Right hindlimb (tissue), 1 donor: ENCODE data around the gene DCAF8L2.
"Not testable (repeated sequence)": the region's sequence is repeated elsewhere in the genome, so short reads cannot be mapped to it uniquely, and the experiment has no call there.

ENCODE experiments used
- DNase-seq: peaks from one replicate; pipeline ENCODE4 v3.0.0-alpha.2; 2018

DCAF8L2 gene

GRCh38 chrX:27590044-27590443 lies at the start of gene DCAF8L2:
Gene DCAF8L2 (plus strand): TSS chrX:27590344. CDS start chrX:27746896, 156,552 bp downstream.
- DNase-seq, result no peak

- not testable (repeated sequence) for DNase-seq
Observed at GRCh38 chrX:27541161-27541560, 49.0 kb upstream of the DCAF8L2 start.

GRCh38 chrX:27548624-27549023 lies 41.5 kb upstream of the DCAF8L2 start:
- no peak for DNase-seq

GRCh38 chrX:27549688-27550087 lies 40.5 kb upstream of the DCAF8L2 start:
- no peak for DNase-seq

GRCh38 chrX:27555514-27555913 lies 34.6 kb upstream of the DCAF8L2 start:
- DNase-seq, result no peak

GRCh38 chrX:27565992-27566391 lies 24.2 kb upstream of the DCAF8L2 start:
- DNase-seq, result no peak

GRCh38 chrX:27571164-27571563 lies 19.0 kb upstream of the DCAF8L2 start:
- no peak for DNase-seq

- DNase-seq, result no peak
Observed at GRCh38 chrX:27575565-27575964, 14.6 kb upstream of the DCAF8L2 start.

GRCh38 chrX:27583976-27584375 lies 6.2 kb upstream of the DCAF8L2 start:
- no peak for DNase-seq

GRCh38 chrX:27591938-27592337 lies 1.8 kb downstream of the DCAF8L2 start:
- DNase-seq, result no peak

GRCh38 chrX:27597508-27597907 lies 7.4 kb downstream of the DCAF8L2 start:
- no peak for DNase-seq

GRCh38 chrX:27598312-27598711 lies 8.2 kb downstream of the DCAF8L2 start:
- no peak for DNase-seq

GRCh38 chrX:27599928-27600327 lies 9.8 kb downstream of the DCAF8L2 start:
- DNase-seq, result no peak

GRCh38 chrX:27600686-27601085 lies 10.5 kb downstream of the DCAF8L2 start:
- no peak for DNase-seq

GRCh38 chrX:27608671-27609070 lies 18.5 kb downstream of the DCAF8L2 start:
- DNase-seq, result no peak

- DNase-seq, result no peak
Observed at GRCh38 chrX:27619459-27619858, 29.3 kb downstream of the DCAF8L2 start.

GRCh38 chrX:27619975-27620374 lies 29.8 kb downstream of the DCAF8L2 start:
- DNase-seq, result no peak

GRCh38 chrX:27622883-27623282 lies 32.7 kb downstream of the DCAF8L2 start:
- no peak for DNase-seq

- DNase-seq, result no peak
Observed at GRCh38 chrX:27626066-27626465, 35.9 kb downstream of the DCAF8L2 start.

GRCh38 chrX:27633328-27633727 lies 43.2 kb downstream of the DCAF8L2 start:
- no peak for DNase-seq

- DNase-seq, result no peak
Observed at GRCh38 chrX:27656581-27656980, 66.4 kb downstream of the DCAF8L2 start.

GRCh38 chrX:27660878-27661277 lies 70.7 kb downstream of the DCAF8L2 start:
- no peak for DNase-seq

GRCh38 chrX:27671234-27671633 lies 81.1 kb downstream of the DCAF8L2 start:
- DNase-seq, result no peak

GRCh38 chrX:27674491-27674890 lies 84.3 kb downstream of the DCAF8L2 start:
- no peak for DNase-seq

GRCh38 chrX:27675493-27675892 lies 85.3 kb downstream of the DCAF8L2 start:
- DNase-seq, result no peak

- DNase-seq, result no peak
Observed at GRCh38 chrX:27679281-27679680, 89.1 kb downstream of the DCAF8L2 start.
